Sigmoid colon (tissue), 7 donors: ENCODE data around the gene ZMIZ1. TPM values are rescaled to one million over a fixed set of nuclear protein-coding genes. Genes with fewer than 3 reads are reported as not detected.

Experiments used
- DNase-seq: peaks from one replicate; pipeline ENCODE4 v3.0.0-alpha.2; 2019
- H3K27ac ChIP-seq, 4 donors: fragments of 200-600 bp; sonication (generic); one replicate each; pipeline ENCODE4 v1.5.1; 2016 to 2019; ENCODE audit warnings: mild to moderate bottlenecking in 1 of 4
- H3K27me3 ChIP-seq, 3 donors: fragments of 200-600 bp; sonication (generic); one replicate each; pipeline ENCODE4 v1.5.1; 2019; ENCODE audit warnings: mild to moderate bottlenecking in 1 of 3
- H3K36me3 ChIP-seq, 4 donors: fragments of 200-600 bp; sonication (generic); one replicate each; pipeline ENCODE4 v1.5.1; 2016 to 2019
- H3K4me1 ChIP-seq, 4 donors: fragments of 200-600 bp; sonication (generic); one replicate each; pipeline ENCODE4 v1.5.1; 2017 to 2019
- H3K4me3 ChIP-seq, 4 donors: fragments of 200-600 bp; sonication (generic); one replicate each; pipeline ENCODE4 v1.5.1; 2017 to 2019; ENCODE audit warnings: mild to moderate bottlenecking in 2 of 4, moderate library complexity in 1 of 4
- H3K9me3 ChIP-seq, 4 donors: fragments of 200-600 bp in 3 of 4; sonication (generic) in 3 of 4; one replicate each; pipeline versions ENCODE4 v1.5.1 to v1.6.1; 2013 to 2019
- EP300 ChIP-seq, 4 donors: sonication (generic); formaldehyde crosslinking; IDR thresholded peaks; one replicate each; pipeline ENCODE4 v1.6.1; 2017; ENCODE audit warnings: antibody characterized with exemption in 4 of 4
- POLR2A ChIP-seq, 2 donors: fragments of 450-650 bp; IDR thresholded peaks; one replicate each; pipeline ENCODE4 v1.6.1; 2016; ENCODE audit warnings: antibody characterized with exemption in 2 of 2, mild to moderate bottlenecking in 2 of 2, moderate library complexity in 2 of 2
- POLR2AphosphoS5 ChIP-seq, 4 donors: sonication (generic); formaldehyde crosslinking; IDR thresholded peaks; one replicate each; pipeline ENCODE4 v1.6.1; 2017; ENCODE audit warnings: antibody characterized with exemption in 4 of 4
- WGBS, 2 donors: extraction: QIAGEN DNeasy Blood & Tissue Kit; methylation state at CpG; one replicate each; pipeline ENCODE4 v1.1.7; 2013; 5-methylcytosine and 5-hydroxymethylcytosine counted together
- intact Hi-C: fragments of 100-400 bp; cut with DNase I; formaldehyde crosslinking; loops from one replicate; pipeline ENCODE4 v1.15.1; 2023
- polyA plus RNA-seq, 3 donors: library from polyadenylated mRNA; stranded (reverse); fragments of 200-250 nt; gene quantifications; one replicate each; pipeline ENCODE4 v1.2.3, GENCODE V29; 2013
- total RNA-seq, 4 donors: library from RNA; depleted of rRNA; stranded (reverse); fragments of >200 nt; gene quantifications; one replicate each; pipeline ENCODE4 v1.1.0, GENCODE V29; 2016
- TF ChIP-seq, protein P1 (sequence below), 4 experiments: fragments of 450-650 bp in 3 of 4; fragments of 200-600 bp in 1 of 4; IDR thresholded peaks; one replicate each; pipeline ENCODE4 v1.5.1; 2016 to 2019; ENCODE audit warnings: antibody characterized with exemption in 4 of 4, mild to moderate bottlenecking in 3 of 4, moderate library complexity in 2 of 4
- donor health status: healthy with polysubstance abuse.
- donor health status: Bipolar disorder and iron deficiency.
- donor health status: healthy.

The ZMIZ1 gene
- total and polyA plus RNA-seq, 7 donors: 17.4 to 49.3 (median 31.5) TPM

GRCh38 chr10:79324032-79324695 lies 255.4 kb downstream of the ZMIZ1 start:
- Histone ChIP-seq H3K4me3 (no peak overlapping the region), H3K9me3 (no peaks in the 10 kb centered on the region), H3K36me3 (no peaks in the 10 kb centered on the region), H3K4me1 (peaks cover 0 to 18% (median 13%) of the 10 kb centered on the region in 4 donors), H3K27me3 (no peaks in the 10 kb centered on the region), H3K27ac (peak overlapping the region in 2 of 4 donors; percentile 44 to 70)
- TF ChIP-seq, protein P1, sequence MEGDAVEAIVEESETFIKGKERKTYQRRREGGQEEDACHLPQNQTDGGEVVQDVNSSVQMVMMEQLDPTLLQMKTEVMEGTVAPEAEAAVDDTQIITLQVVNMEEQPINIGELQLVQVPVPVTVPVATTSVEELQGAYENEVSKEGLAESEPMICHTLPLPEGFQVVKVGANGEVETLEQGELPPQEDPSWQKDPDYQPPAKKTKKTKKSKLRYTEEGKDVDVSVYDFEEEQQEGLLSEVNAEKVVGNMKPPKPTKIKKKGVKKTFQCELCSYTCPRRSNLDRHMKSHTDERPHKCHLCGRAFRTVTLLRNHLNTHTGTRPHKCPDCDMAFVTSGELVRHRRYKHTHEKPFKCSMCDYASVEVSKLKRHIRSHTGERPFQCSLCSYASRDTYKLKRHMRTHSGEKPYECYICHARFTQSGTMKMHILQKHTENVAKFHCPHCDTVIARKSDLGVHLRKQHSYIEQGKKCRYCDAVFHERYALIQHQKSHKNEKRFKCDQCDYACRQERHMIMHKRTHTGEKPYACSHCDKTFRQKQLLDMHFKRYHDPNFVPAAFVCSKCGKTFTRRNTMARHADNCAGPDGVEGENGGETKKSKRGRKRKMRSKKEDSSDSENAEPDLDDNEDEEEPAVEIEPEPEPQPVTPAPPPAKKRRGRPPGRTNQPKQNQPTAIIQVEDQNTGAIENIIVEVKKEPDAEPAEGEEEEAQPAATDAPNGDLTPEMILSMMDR (IDR thresholded peaks at IDR 0.05): no peak
- TF ChIP-seq POLR2A (IDR thresholded peaks at IDR 0.05) (no peak), POLR2AphosphoS5 (IDR thresholded peaks at IDR 0.05) (no peak), EP300 (IDR thresholded peaks at IDR 0.05) (no peak)
- DNase-seq: no peak
- intact Hi-C loops: no loop called here
- 87 to 94% methylated on average over 10 of the region's 10 CpGs for WGBS, 2 donors

DNA sequence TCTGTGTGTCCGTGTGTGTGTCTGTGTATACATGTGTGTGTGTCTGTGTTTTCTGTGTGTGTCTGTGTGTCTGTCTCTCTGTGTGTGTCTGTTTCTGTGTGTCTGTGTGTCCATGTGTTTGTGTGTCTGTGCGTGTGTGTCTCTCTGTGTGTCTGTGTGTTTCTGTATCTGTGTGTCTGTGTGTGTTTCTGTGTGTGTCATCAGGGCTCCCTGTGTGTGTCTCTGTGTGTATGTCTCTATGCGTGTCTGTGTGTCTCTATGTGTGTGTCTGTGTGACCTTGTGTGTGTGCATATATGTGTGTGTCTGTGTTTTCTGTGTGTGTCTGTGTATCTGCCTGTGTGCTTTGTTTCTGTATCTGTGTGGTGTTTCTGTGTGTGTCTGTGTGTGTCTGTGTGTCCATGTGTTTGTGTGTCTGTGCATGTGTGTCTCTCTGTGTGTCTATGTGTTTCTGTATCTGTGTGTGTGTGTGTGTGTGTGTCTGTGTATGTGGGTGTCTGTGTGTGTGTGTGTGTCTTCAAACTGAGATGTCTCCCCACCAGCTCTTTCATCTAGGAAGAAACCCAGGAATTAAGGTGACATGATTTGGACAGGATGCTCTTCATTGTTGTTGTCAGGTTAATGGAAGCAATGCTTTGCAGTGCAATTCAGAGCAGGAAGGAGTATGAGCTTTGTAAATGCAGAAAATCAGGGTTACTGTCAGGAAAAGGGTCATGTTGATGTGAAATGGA lies 257.8 kb downstream of the ZMIZ1 start:
- intact Hi-C loops: no loop called here
- TF ChIP-seq POLR2AphosphoS5 (IDR thresholded peaks at IDR 0.05) (no peak), EP300 (IDR thresholded peaks at IDR 0.05) (no peak), POLR2A (IDR thresholded peaks at IDR 0.05) (no peak)
- TF ChIP-seq, protein P1 (IDR thresholded peaks at IDR 0.05): no peak
- no peaks in the 10 kb centered on the region for H3K9me3 ChIP-seq
- peaks cover 0 to 35% (median 22%) of the 10 kb centered on the region in 4 donors for H3K4me1 ChIP-seq
- 96 to 97% methylated on average over 3 of the region's 3 CpGs for WGBS, 2 donors
- H3K4me3 ChIP-seq: no peak overlapping the region
- H3K36me3 ChIP-seq: no peaks in the 10 kb centered on the region
- no peak overlapping the region for H3K27ac ChIP-seq
- no peaks in the 10 kb centered on the region for H3K27me3 ChIP-seq
- no peak for DNase-seq

DNA sequence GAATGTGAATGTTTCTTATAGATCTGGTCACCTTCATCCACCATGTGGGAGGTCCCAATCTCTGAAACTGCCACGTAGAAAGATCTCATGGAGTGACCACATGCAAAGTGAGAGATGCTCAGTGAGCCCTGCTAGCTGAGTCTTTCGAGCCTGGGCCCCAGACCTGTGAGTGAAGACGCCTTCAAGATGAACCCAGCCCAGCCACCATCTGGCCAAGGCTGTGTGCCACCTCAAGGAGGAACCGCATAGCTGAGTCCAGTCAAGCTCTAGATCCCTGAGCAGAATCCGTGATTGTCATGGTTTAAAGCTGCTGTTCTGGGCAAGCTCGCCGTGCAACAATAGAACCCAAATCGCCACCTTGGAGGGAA lies 258.3 kb downstream of the ZMIZ1 start:
- H3K9me3 ChIP-seq: no peaks in the 10 kb centered on the region
- 93 to 94% methylated on average over 8 of the region's 8 CpGs for WGBS, 2 donors
- DNase-seq: no peak
- TF ChIP-seq POLR2AphosphoS5 (IDR thresholded peaks at IDR 0.05) (no peak), POLR2A (IDR thresholded peaks at IDR 0.05) (no peak), EP300 (IDR thresholded peaks at IDR 0.05) (no peak)
- TF ChIP-seq, protein P1 (IDR thresholded peaks at IDR 0.05): no peak
- H3K27me3 ChIP-seq: no peaks in the 10 kb centered on the region
- H3K4me1 ChIP-seq: peaks cover 0 to 39% (median 24%) of the 10 kb centered on the region in 4 donors
- no peaks in the 10 kb centered on the region for H3K36me3 ChIP-seq
- H3K4me3 ChIP-seq: no peak overlapping the region
- intact Hi-C loops: no loop called here
- H3K27ac ChIP-seq: no peak overlapping the region

GRCh38 chr10:79328147-79328701 lies 259.5 kb downstream of the ZMIZ1 start:
- no peak for TF ChIP-seq POLR2A (IDR thresholded peaks at IDR 0.05)
- TF ChIP-seq POLR2AphosphoS5 (IDR thresholded peaks at IDR 0.05): no peak
- TF ChIP-seq EP300 (IDR thresholded peaks at IDR 0.05): no peak
- TF ChIP-seq, protein P1 (IDR thresholded peaks at IDR 0.05): no peak
- H3K36me3 ChIP-seq: no peaks in the 10 kb centered on the region
- H3K27ac ChIP-seq: no peak overlapping the region
- peaks cover 0 to 28% (median 16%) of the 10 kb centered on the region in 4 donors for H3K4me1 ChIP-seq
- H3K4me3 ChIP-seq: no peak overlapping the region
- peak; percentile 56 for DNase-seq
- H3K9me3 ChIP-seq: no peaks in the 10 kb centered on the region
- 89 to 96% methylated on average over 6 of the region's 6 CpGs for WGBS, 2 donors
- intact Hi-C loops: no loop called here
- H3K27me3 ChIP-seq: no peaks in the 10 kb centered on the region
